ENCODE measurements around the gene XPA.

Gene XPA

DNA sequence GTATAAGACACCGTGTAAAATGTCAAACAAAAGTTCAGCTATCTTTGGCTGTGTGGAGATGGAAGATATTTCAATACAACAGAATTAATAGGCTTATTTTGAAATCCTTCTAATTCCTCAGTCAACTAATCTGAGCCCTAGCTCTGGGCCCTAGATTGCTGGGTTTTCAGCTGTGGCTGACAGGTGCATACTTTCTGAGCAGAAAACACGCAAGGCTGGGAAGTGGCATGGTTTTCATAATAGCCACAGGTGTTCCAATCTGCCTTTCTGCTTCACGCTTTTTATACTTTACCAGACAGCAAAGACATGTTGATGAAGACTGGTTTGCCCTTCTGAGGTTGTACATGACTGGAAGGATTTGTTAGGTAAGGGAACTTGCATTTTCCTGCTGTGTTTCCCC is 20.7 kb upstream of the XPA start:
- ChIA-PET POLR2A (no interaction called here), CTCF (interaction anchor here (8.9 kb wide), 1 partner anchor 182 kb away, joined by 119 read pairs; no protein-coding TSS in a partner anchor)
- no peak for DNase-seq (ENCODE audit: low read depth, low spot score)
- TF ChIP-seq, protein P1, sequence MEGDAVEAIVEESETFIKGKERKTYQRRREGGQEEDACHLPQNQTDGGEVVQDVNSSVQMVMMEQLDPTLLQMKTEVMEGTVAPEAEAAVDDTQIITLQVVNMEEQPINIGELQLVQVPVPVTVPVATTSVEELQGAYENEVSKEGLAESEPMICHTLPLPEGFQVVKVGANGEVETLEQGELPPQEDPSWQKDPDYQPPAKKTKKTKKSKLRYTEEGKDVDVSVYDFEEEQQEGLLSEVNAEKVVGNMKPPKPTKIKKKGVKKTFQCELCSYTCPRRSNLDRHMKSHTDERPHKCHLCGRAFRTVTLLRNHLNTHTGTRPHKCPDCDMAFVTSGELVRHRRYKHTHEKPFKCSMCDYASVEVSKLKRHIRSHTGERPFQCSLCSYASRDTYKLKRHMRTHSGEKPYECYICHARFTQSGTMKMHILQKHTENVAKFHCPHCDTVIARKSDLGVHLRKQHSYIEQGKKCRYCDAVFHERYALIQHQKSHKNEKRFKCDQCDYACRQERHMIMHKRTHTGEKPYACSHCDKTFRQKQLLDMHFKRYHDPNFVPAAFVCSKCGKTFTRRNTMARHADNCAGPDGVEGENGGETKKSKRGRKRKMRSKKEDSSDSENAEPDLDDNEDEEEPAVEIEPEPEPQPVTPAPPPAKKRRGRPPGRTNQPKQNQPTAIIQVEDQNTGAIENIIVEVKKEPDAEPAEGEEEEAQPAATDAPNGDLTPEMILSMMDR (IDR thresholded peaks at IDR 0.05; ENCODE audit: insufficient read depth, low read length, missing control alignments), result no peak
- H3K4me3 ChIP-seq (ENCODE audit: low read depth, low read length), result no peak overlapping the region

DNA sequence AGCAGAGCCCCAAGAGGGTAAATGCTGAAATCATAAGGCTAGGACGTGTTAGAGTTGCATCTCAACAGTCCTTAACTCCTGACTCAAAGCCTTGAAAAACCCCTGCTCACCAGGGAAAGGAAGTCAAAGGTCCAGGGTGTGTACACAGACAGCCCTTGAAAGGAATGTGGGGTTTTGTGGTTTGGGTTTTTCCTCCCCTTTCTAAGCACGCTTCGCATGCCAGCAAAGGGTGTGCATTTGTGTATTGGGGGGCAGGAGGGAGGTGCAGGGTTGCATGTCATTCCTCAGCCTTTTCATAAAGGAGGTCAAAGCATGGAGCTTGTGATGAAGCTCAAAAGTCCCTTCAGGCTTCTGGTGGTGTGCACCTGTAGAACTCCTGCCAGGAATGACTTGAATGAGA is 17.3 kb upstream of the XPA start:
- no peak overlapping the region for H3K4me3 ChIP-seq (ENCODE audit: low read depth, low read length)
- ChIA-PET POLR2A (interaction anchor here (0.5 to 0.7 kb wide), 2 partner anchors 163 to 344 kb away, joined by 3 read pairs; no protein-coding TSS in a partner anchor), CTCF (interaction anchor here (0.6 to 8.9 kb wide), 6 partner anchors 11 to 552 kb away, joined by 3 to 119 read pairs (median 4); no protein-coding TSS in a partner anchor)
- peak; percentile 54 for DNase-seq (ENCODE audit: low read depth, low spot score)
- TF ChIP-seq, protein P1 (IDR thresholded peaks at IDR 0.05; ENCODE audit: insufficient read depth, low read length, missing control alignments), result no peak

- TF ChIP-seq, protein P1 (IDR thresholded peaks at IDR 0.05; ENCODE audit: insufficient read depth, low read length, missing control alignments), result no peak
- CTCF ChIA-PET, result interaction anchor here (0.9 to 8.9 kb wide), 4 partner anchors 9 to 212 kb away, joined by 3 to 119 read pairs (median 12); partner anchors contain the start of gene TRMO
- DNase-seq (ENCODE audit: low read depth, low spot score), result no peak
- POLR2A ChIA-PET, result no interaction called here
- H3K4me3 ChIP-seq (ENCODE audit: low read depth, low read length), result no peak overlapping the region
Measured at GRCh38 chr9:97711223-97711626, 14.1 kb upstream of the XPA start.

DNA sequence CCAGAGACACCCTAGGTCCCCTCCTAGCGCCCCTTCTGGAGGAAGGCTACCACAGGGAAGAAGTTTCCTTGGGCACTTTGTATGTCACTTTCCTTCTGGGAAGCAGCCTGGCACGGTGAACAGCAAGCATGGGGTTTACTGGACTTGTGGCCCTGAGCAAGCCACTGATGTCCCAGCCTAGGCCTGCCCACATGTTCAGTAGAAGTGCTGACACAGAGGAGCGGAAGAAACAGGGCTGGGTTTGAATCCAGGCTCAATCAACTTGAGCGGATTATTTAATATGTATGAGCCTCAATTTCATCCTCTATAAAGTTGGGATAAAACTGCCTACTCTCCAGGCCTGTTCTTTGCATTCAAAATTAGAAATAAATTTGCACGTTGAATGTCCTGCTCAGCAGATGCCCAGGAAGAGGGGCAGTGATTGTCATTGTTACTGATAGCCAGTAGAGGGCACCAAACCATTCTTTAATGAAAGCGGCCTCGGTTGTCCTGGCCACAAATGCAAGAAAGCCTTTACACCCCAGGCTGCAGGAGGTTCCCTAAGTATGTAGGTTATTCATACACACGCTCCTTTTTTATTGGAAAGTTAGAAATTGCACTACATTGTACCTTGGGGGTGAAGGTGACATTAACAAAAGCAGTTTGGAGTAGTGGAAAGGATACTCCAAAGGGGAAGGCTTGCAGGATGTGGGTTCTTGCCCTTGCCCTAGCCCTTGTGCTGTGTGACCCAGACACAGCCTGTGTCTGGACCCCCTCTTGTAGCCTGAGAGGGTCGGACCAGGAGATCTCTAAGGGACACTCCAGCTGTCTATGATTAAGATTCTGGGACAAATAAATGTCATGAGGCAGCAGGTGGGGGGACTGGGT is 13.4 kb upstream of the XPA start:
- ChIA-PET CTCF (interaction anchor here (3.6 to 8.9 kb wide), 2 partner anchors 190 to 212 kb away, joined by 19 to 119 read pairs; partner anchors contain the start of gene TRMO), POLR2A (no interaction called here)
- no peak overlapping the region for H3K4me3 ChIP-seq (ENCODE audit: low read depth, low read length)
- DNase-seq (ENCODE audit: low read depth, low spot score), result no peak
- TF ChIP-seq, protein P1 (IDR thresholded peaks at IDR 0.05; ENCODE audit: insufficient read depth, low read length, missing control alignments), result peak; percentile 70

GRCh38 chr9:97706246-97706645 is 9.1 kb upstream of the XPA start:
- DNase-seq (ENCODE audit: low read depth, low spot score), result no peak
- POLR2A ChIA-PET, result no interaction called here
- CTCF ChIA-PET, result interaction anchor here (0.8 to 5.8 kb wide), 7 partner anchors 61 to 220 kb away, joined by 3 to 62 read pairs (median 4); partner anchors contain the start of gene TRMO
- TF ChIP-seq, protein P1 (IDR thresholded peaks at IDR 0.05; ENCODE audit: insufficient read depth, low read length, missing control alignments), result no peak
- H3K4me3 ChIP-seq (ENCODE audit: low read depth, low read length), result no peak overlapping the region

DNA sequence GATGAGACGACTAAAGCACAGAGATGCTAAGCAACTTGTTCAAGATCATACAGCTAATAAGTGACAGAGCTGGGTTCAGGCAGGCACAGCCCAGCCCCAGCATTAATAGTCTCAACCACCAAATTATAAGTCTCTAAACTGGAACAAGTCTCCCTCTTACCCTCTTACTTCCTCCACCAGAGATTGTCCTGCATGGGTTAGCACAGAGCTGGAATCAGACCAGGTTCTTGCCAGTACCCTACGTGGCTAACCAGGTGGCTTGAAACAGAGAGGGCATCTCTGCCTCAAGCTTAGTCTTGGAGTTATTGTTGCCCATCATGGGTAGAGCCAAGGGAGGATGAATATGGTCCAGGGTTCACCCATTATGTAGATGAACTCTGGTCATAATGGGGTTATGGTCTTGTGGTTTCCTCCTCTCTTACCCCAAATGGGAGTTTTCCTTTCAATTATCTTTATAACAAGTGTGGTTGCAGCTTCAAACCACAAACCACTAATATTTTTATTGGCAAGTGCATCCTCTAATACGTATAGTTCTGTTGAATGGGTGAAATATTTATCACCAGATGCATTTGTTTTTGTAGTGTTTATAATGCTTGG is 8.3 kb upstream of the XPA start:
- CTCF ChIA-PET, result interaction anchor here (0.8 to 5.8 kb wide), 7 partner anchors 8 to 221 kb away, joined by 4 to 62 read pairs (median 4); partner anchors contain the start of gene TRMO

More for the DNA sequence above, 8.3 kb upstream of the XPA start:
- TF ChIP-seq, protein P1 (IDR thresholded peaks at IDR 0.05; ENCODE audit: insufficient read depth, low read length, missing control alignments), result no peak
- no peak for DNase-seq (ENCODE audit: low read depth, low spot score)
- POLR2A ChIA-PET, result no interaction called here
- H3K4me3 ChIP-seq (ENCODE audit: low read depth, low read length), result no peak overlapping the region

Data from AG04449 (cell line).